Ectodermal cell (in vitro differentiated cells): ENCODE results near the gene ATG2A.

Source experiments
- H3K27ac ChIP-seq: 2 replicates; pipeline ENCODE4 v1.7.0; 2013; ENCODE audit warnings: mild to moderate bottlenecking, low read depth, low read length; ENCODE audit not compliant: insufficient read depth, poor library complexity, severe bottlenecking
- H3K27me3 ChIP-seq: 2 replicates; pipeline ENCODE4 v1.7.0; 2013; ENCODE audit warnings: mild to moderate bottlenecking, low read length; ENCODE audit not compliant: insufficient read depth, control insufficient read depth, poor library complexity, severe bottlenecking
- H3K36me3 ChIP-seq: one replicate; pipeline ENCODE4 v1.7.0; 2013; ENCODE audit warnings: low read length; ENCODE audit not compliant: control insufficient read depth, insufficient read depth
- H3K4me1 ChIP-seq: one replicate; pipeline ENCODE4 v1.7.0; 2013; ENCODE audit warnings: low read length; ENCODE audit not compliant: control insufficient read depth, insufficient read depth
- H3K4me3 ChIP-seq: 2 replicates; pipeline ENCODE4 v1.7.0; 2013; ENCODE audit warnings: low read depth, low read length, control low read depth; ENCODE audit not compliant: insufficient read depth
- H3K9me3 ChIP-seq: 2 replicates; pipeline ENCODE4 v1.7.0; 2013; ENCODE audit warnings: mild to moderate bottlenecking, low read length, moderate library complexity; ENCODE audit not compliant: control insufficient read depth
- WGBS, 2 experiments: methylation state at CpG; one replicate each; pipeline ENCODE4 v1.1.7; 2013; ENCODE audit warnings: missing lambda C conversion rate in 2 of 2; 5-methylcytosine and 5-hydroxymethylcytosine counted together

ATG2A gene

GRCh38 chr11:64905516-64906313 lies 11.3 kb downstream of the ATG2A start:
- no peaks in the 10 kb centered on the region for H3K4me1 ChIP-seq
- H3K27ac ChIP-seq = no peak overlapping the region
- H3K36me3 ChIP-seq = peaks cover 9% of the 10 kb centered on the region
- H3K9me3 ChIP-seq = no peaks in the 10 kb centered on the region
- H3K27me3 ChIP-seq = no peaks in the 10 kb centered on the region
- 96 to 97% methylated on average over 25 of the region's 25 CpGs for WGBS, 2 experiments
- H3K4me3 ChIP-seq = no peak overlapping the region

- Histone ChIP-seq H3K4me1 (no peaks in the 10 kb centered on the region), H3K36me3 (peaks cover 3% of the 10 kb centered on the region), H3K4me3 (no peak overlapping the region), H3K9me3 (no peaks in the 10 kb centered on the region), H3K27ac (no peak overlapping the region), H3K27me3 (no peaks in the 10 kb centered on the region)
- 96% methylated on average over 23 of the region's 23 CpGs for WGBS, 2 experiments
Measured at GRCh38 chr11:64903291-64903833, 13.6 kb downstream of the ATG2A start.

GRCh38 chr11:64902102-64902900 lies 14.7 kb downstream of the ATG2A start:
- 93 to 94% methylated on average over 30 of the region's 30 CpGs for WGBS, 2 experiments
- Histone ChIP-seq H3K36me3 (peaks cover 3% of the 10 kb centered on the region), H3K27me3 (no peaks in the 10 kb centered on the region), H3K9me3 (no peaks in the 10 kb centered on the region), H3K4me3 (no peak overlapping the region), H3K4me1 (no peaks in the 10 kb centered on the region), H3K27ac (no peak overlapping the region)

- Histone ChIP-seq H3K36me3 (no peaks in the 10 kb centered on the region), H3K4me3 (no peak overlapping the region), H3K9me3 (no peaks in the 10 kb centered on the region), H3K27me3 (no peaks in the 10 kb centered on the region), H3K27ac (no peak overlapping the region), H3K4me1 (no peaks in the 10 kb centered on the region)
- 95% methylated on average over 17 of the region's 17 CpGs for WGBS, 2 experiments
Measured at GRCh38 chr11:64900774-64901173, 16.2 kb downstream of the ATG2A start.

GRCh38 chr11:64900263-64900678 lies 16.7 kb downstream of the ATG2A start:
- Histone ChIP-seq H3K36me3 (no peaks in the 10 kb centered on the region), H3K9me3 (no peaks in the 10 kb centered on the region), H3K4me1 (no peaks in the 10 kb centered on the region), H3K27me3 (no peaks in the 10 kb centered on the region), H3K4me3 (no peak overlapping the region), H3K27ac (no peak overlapping the region)
- WGBS, 2 experiments = 93 to 95% methylated on average over 14 of the region's 14 CpGs

- H3K9me3 ChIP-seq = no peaks in the 10 kb centered on the region
- H3K4me1 ChIP-seq = no peaks in the 10 kb centered on the region
- no peaks in the 10 kb centered on the region for H3K36me3 ChIP-seq
- WGBS, 2 experiments = 96% methylated on average over 19 of the region's 19 CpGs
- no peak overlapping the region for H3K4me3 ChIP-seq
- no peaks in the 10 kb centered on the region for H3K27me3 ChIP-seq
- H3K27ac ChIP-seq = no peak overlapping the region
Measured at GRCh38 chr11:64898541-64898940, 18.5 kb downstream of the ATG2A start.

- no peaks in the 10 kb centered on the region for H3K27me3 ChIP-seq
- no peaks in the 10 kb centered on the region for H3K4me1 ChIP-seq
- H3K27ac ChIP-seq = no peak overlapping the region
- no peaks in the 10 kb centered on the region for H3K9me3 ChIP-seq
- no peaks in the 10 kb centered on the region for H3K36me3 ChIP-seq
- H3K4me3 ChIP-seq = no peak overlapping the region
- WGBS, 2 experiments = 95 to 98% methylated on average over 9 of the region's 9 CpGs
Measured at GRCh38 chr11:64898076-64898445, 18.9 kb downstream of the ATG2A start.

- Histone ChIP-seq H3K36me3 (no peaks in the 10 kb centered on the region), H3K27ac (no peak overlapping the region), H3K27me3 (no peaks in the 10 kb centered on the region), H3K9me3 (no peaks in the 10 kb centered on the region), H3K4me1 (no peaks in the 10 kb centered on the region), H3K4me3 (no peak overlapping the region)
- WGBS, 2 experiments = 94 to 97% methylated on average over 19 of the region's 19 CpGs
Measured at GRCh38 chr11:64897381-64898075, 19.5 kb downstream of the ATG2A start.

GRCh38 chr11:64896448-64897022 lies 20.5 kb downstream of the ATG2A start:
- Histone ChIP-seq H3K9me3 (no peaks in the 10 kb centered on the region), H3K4me3 (no peak overlapping the region), H3K4me1 (no peaks in the 10 kb centered on the region), H3K27ac (no peak overlapping the region), H3K36me3 (no peaks in the 10 kb centered on the region), H3K27me3 (no peaks in the 10 kb centered on the region)
- 93% methylated on average over 14 of the region's 14 CpGs for WGBS, 2 experiments
